Hepatocyte (in vitro differentiated cells): ENCODE measurements around the gene POC1B. TPM values are rescaled to one million over a fixed set of nuclear protein-coding genes. Genes with fewer than 3 reads are reported as not detected.

Experiments
- DNase-seq: peaks from one replicate; pipeline ENCODE4 v3.0.0-alpha.2; 2016; ENCODE audit warnings: low spot score
- H2AFZ ChIP-seq: fragments of 200-600 bp; sonication (generic); 2 replicates; pipeline ENCODE4 v1.6.0; 2016; ENCODE audit warnings: antibody characterized with exemption, mild to moderate bottlenecking
- H3K27ac ChIP-seq: fragments of 200-600 bp; sonication (generic); 2 replicates; pipeline ENCODE4 v1.5.1; 2016; ENCODE audit warnings: mild to moderate bottlenecking
- H3K27me3 ChIP-seq: fragments of 200-600 bp; sonication (generic); 2 replicates; pipeline ENCODE4 v1.6.1; 2016
- H3K36me3 ChIP-seq: fragments of 200-600 bp; sonication (generic); replicated peaks from 2 replicates; pipeline ENCODE4 v1.5.1; 2016; ENCODE audit warnings: low read depth; ENCODE audit not compliant: insufficient read depth
- H3K4me1 ChIP-seq: fragments of 200-600 bp; sonication (generic); 2 replicates; pipeline ENCODE4 v1.5.1; 2016; ENCODE audit warnings: mild to moderate bottlenecking, moderate library complexity; ENCODE audit not compliant: insufficient read depth
- H3K4me2 ChIP-seq: fragments of 200-600 bp; sonication (generic); 2 replicates; pipeline ENCODE4 v1.6.0; 2016
- H3K4me3 ChIP-seq: fragments of 200-600 bp; sonication (generic); 2 replicates; pipeline ENCODE4 v1.5.1; 2016; ENCODE audit warnings: mild to moderate bottlenecking
- H3K79me2 ChIP-seq: fragments of 200-600 bp; sonication (generic); 2 replicates; pipeline ENCODE4 v1.6.0; 2017; ENCODE audit warnings: mild to moderate bottlenecking
- H3K9me2 ChIP-seq: fragments of 200-600 bp; sonication (generic); replicated peaks from 2 replicates; pipeline ENCODE4 v1.6.0; 2017; ENCODE audit warnings: mild to moderate bottlenecking; ENCODE audit not compliant: insufficient read depth
- H3K9me3 ChIP-seq: fragments of 200-600 bp; sonication (generic); 2 replicates; pipeline ENCODE4 v1.5.1; 2016; ENCODE audit warnings: low read depth, mild to moderate bottlenecking
- H4K20me1 ChIP-seq: fragments of 200-600 bp; sonication (generic); 2 replicates; pipeline ENCODE4 v1.6.0; 2016; ENCODE audit warnings: mild to moderate bottlenecking; ENCODE audit not compliant: insufficient read depth, poor library complexity, severe bottlenecking
- EZH2 ChIP-seq: fragments of 200-600 bp; sonication (generic); IDR thresholded peaks from 2 replicates; pipeline ENCODE4 v1.6.1; 2016; ENCODE audit warnings: antibody characterized with exemption, mild to moderate bottlenecking, borderline replicate concordance
- EZH2phosphoT487 ChIP-seq: fragments of 200-600 bp; sonication (generic); IDR thresholded peaks from one replicate; pipeline ENCODE4 v1.6.1; 2018; ENCODE audit warnings: antibody characterized with exemption, mild to moderate bottlenecking, low read depth, moderate library complexity; ENCODE audit not compliant: unreplicated experiment, severe bottlenecking
- WGBS: methylation state at CpG from one replicate; pipeline ENCODE4 v1.1.6; 2016; ENCODE audit warnings: low lambda C conversion rate; ENCODE audit errors: missing lambda C conversion rate; 5-methylcytosine and 5-hydroxymethylcytosine counted together
- polyA plus RNA-seq: library from polyadenylated mRNA; unstranded; fragments of >200 nt; fragmentation: Nextera tagmentation; extraction: Ambion mirVana; gene quantifications from 2 replicates; pipeline ENCODE4 v1.2.1, GENCODE V29; 2016
- total RNA-seq: library from RNA; depleted of rRNA; stranded (reverse); fragments of >200 nt; gene quantifications from 2 replicates; pipeline ENCODE4 v1.2.3, GENCODE V29; 2014
- TF ChIP-seq, protein P1 (sequence below): fragments of 200-600 bp; sonication (generic); IDR thresholded peaks from 2 replicates; pipeline ENCODE4 v1.5.1; 2016; ENCODE audit warnings: antibody characterized with exemption, mild to moderate bottlenecking; ENCODE audit not compliant: poor library complexity

POC1B gene
- total and polyA plus RNA-seq, 2 experiments from 2014 or later: 11.6 to 18.9 TPM

DNA sequence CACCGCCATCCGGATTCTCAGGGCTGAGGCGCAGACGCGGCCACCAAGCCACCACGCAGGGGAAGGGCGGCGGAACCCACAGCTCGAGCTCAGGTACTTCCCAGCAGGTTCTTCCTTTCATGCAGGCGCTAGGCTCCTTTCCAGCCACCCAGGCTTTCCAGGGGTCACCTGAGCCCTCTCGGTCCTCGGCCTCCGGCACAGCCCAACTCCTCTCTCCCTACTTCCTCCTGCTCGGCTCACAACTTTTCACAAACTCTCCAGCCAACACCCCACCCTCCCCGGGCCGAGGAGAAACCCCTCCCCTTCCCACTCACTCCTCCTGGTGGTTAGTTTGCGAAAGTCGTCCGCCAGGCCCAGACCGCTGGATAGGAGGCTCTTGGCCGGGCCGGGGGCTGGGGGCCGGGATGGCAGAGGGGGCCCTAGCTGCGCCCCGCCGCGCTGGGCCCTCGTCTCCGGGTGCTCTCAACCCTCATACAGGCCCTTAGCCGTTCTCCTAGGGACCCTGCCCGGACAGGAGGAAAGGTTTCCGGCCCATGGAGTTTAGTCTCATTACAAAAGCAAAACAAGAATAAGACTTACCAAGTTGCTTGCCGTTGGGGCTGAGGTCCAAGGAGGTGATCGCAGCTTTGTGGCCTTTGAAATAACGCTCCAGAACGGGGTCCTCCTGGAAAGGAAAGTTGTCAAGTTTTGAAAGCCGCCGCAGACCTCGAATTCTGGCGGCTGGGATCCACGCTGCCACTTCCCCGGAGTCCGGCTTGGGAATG lies 1.1 kb downstream of the POC1B start, which contains the start of gene GALNT4:
Gene GALNT4, minus strand, starts transcription at position 256 of the 764 bp plus-strand sequence. Its CDS starts 247 bp downstream, at position 9.
- WGBS: 2% methylated on average over 43 of the region's 43 CpGs

DNA sequence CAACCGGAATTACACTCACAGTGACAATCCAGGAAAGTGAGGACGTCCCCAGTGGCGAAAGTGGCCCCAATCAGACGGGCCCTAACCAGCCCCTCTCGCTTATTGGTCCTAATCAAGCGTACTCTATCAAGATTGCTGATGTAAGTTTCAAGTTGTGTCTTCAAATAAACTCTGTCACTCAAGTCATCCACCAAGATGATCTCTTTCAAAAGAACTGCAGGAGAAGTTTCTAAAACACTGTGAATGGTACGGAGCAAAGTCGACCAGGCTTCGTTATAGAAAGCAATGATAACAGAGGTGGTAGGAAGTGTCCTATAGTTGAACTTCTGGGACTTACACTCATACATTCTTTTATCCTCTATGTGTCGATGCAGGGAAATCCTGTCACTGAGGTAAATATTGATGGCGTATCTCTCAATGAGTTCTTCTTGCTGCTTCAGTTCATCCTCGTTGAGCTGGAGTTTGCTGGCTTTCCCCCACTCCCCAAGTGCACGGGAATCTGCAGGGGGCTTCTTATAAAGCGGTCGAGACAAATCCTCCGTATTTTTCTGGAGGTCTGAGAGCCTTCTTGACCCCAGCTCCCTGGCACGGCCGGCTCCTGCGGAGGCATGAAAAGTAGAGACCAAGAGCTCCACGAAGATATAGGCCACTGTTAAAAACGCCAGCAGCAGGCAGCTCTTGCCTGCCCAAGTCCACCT lies 1.9 kb downstream of the POC1B start:
- peak overlapping the region; percentile 80 for H2AFZ ChIP-seq

More for the DNA sequence above, 1.1 kb downstream of the POC1B start, which contains the start of gene GALNT4:
- H3K27ac ChIP-seq: peak within 1 kb of the TSS; percentile 87
- peak within 1 kb of the TSS; percentile 74 for H3K4me2 ChIP-seq
- no peaks in the 10 kb centered on the region for H3K36me3 ChIP-seq
- peaks cover 25% of the 10 kb centered on the region for H3K4me1 ChIP-seq
- H3K79me2 ChIP-seq: peaks cover 57% of the 10 kb centered on the region
- DNase-seq: peak; percentile 94
- no peaks in the 10 kb centered on the region for H3K9me3 ChIP-seq
- peak within 1 kb of the TSS; percentile 80 for H2AFZ ChIP-seq
- H4K20me1 ChIP-seq: peaks cover 3% of the 10 kb centered on the region
- TF ChIP-seq, protein P1, sequence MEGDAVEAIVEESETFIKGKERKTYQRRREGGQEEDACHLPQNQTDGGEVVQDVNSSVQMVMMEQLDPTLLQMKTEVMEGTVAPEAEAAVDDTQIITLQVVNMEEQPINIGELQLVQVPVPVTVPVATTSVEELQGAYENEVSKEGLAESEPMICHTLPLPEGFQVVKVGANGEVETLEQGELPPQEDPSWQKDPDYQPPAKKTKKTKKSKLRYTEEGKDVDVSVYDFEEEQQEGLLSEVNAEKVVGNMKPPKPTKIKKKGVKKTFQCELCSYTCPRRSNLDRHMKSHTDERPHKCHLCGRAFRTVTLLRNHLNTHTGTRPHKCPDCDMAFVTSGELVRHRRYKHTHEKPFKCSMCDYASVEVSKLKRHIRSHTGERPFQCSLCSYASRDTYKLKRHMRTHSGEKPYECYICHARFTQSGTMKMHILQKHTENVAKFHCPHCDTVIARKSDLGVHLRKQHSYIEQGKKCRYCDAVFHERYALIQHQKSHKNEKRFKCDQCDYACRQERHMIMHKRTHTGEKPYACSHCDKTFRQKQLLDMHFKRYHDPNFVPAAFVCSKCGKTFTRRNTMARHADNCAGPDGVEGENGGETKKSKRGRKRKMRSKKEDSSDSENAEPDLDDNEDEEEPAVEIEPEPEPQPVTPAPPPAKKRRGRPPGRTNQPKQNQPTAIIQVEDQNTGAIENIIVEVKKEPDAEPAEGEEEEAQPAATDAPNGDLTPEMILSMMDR: peak; percentile 75
- no peak for TF ChIP-seq EZH2
- TF ChIP-seq EZH2phosphoT487: no peak
- H3K9me2 ChIP-seq: no peaks in the 10 kb centered on the region
- peak within 1 kb of the TSS; percentile 76 for H3K4me3 ChIP-seq
- H3K27me3 ChIP-seq: no peaks in the 10 kb centered on the region

DNA sequence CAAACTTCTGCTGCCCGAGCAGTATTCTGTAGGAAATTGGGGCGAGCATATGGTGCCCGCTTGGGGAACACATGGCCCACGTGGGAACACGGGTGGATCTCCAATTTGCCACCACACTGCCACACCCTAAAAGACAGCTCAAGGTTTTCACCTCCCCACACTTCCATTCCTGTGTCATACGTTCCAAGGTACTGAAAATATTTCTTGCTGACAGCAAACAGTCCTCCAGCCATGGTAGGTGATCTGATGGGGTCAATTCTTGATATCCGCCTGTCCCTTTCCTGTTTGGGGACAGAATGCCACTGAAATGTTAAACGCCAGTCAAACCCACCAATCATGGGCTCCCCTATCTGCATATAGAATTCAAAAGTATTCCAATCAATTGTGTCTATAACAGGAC lies 2.5 kb downstream of the POC1B start:
- H3K27me3 ChIP-seq: no peaks in the 10 kb centered on the region
- H3K27ac ChIP-seq: peak overlapping the region; percentile 87
- H3K4me1 ChIP-seq: peaks cover 25% of the 10 kb centered on the region
- DNase-seq: no peak
- no peak for TF ChIP-seq EZH2phosphoT487
- TF ChIP-seq EZH2: no peak
- TF ChIP-seq, protein P1: no peak
- WGBS: 90% methylated on average over 8 of the region's 8 CpGs
- no peak overlapping the region for H2AFZ ChIP-seq
- peaks cover 3% of the 10 kb centered on the region for H4K20me1 ChIP-seq
- H3K36me3 ChIP-seq: no peaks in the 10 kb centered on the region
- H3K4me2 ChIP-seq: peak overlapping the region; percentile 74
- H3K4me3 ChIP-seq: no peak overlapping the region
- no peaks in the 10 kb centered on the region for H3K9me3 ChIP-seq
- peaks cover 70% of the 10 kb centered on the region for H3K79me2 ChIP-seq
- H3K9me2 ChIP-seq: no peaks in the 10 kb centered on the region

More for the DNA sequence above, 1.9 kb downstream of the POC1B start:
- Histone ChIP-seq H4K20me1 (peaks cover 3% of the 10 kb centered on the region), H3K27me3 (no peaks in the 10 kb centered on the region), H3K4me1 (peaks cover 25% of the 10 kb centered on the region), H3K36me3 (no peaks in the 10 kb centered on the region), H3K9me3 (no peaks in the 10 kb centered on the region), H3K9me2 (no peaks in the 10 kb centered on the region), H3K4me3 (peak overlapping the region; percentile 76), H3K27ac (peak overlapping the region; percentile 87), H3K4me2 (peak overlapping the region; percentile 74), H3K79me2 (peaks cover 65% of the 10 kb centered on the region)
- TF ChIP-seq EZH2phosphoT487 (no peak), EZH2 (no peak)
- TF ChIP-seq, protein P1: no peak
- no peak for DNase-seq
- 35% methylated on average over 21 of the region's 21 CpGs for WGBS
